SK-N-SH treated with all-trans-retinoic acid at 6 μM for 48 hours (cell line): ENCODE measurements around the gene ACOXL.

ENCODE experiments used
- CSDC2 ChIP-seq: fragments of 250-450 bp; sonication (Bioruptor Pico); IDR thresholded peaks from 2 replicates; pipeline ENCODE4 v1.5.0; 2020; ENCODE audit warnings: mild to moderate bottlenecking, moderate library complexity
- ESRRG ChIP-seq: fragments of 250-450 bp; sonication (Bioruptor Pico); IDR thresholded peaks from 2 replicates; pipeline ENCODE4 v1.6.1; 2021; ENCODE audit warnings: mild to moderate bottlenecking
- TF ChIP-seq, protein P1 (sequence below): fragments of 250-450 bp; sonication (Bioruptor Pico); IDR thresholded peaks from 2 replicates; pipeline ENCODE4 v1.5.0; 2020; ENCODE audit warnings: mild to moderate bottlenecking, moderate library complexity

DNA sequence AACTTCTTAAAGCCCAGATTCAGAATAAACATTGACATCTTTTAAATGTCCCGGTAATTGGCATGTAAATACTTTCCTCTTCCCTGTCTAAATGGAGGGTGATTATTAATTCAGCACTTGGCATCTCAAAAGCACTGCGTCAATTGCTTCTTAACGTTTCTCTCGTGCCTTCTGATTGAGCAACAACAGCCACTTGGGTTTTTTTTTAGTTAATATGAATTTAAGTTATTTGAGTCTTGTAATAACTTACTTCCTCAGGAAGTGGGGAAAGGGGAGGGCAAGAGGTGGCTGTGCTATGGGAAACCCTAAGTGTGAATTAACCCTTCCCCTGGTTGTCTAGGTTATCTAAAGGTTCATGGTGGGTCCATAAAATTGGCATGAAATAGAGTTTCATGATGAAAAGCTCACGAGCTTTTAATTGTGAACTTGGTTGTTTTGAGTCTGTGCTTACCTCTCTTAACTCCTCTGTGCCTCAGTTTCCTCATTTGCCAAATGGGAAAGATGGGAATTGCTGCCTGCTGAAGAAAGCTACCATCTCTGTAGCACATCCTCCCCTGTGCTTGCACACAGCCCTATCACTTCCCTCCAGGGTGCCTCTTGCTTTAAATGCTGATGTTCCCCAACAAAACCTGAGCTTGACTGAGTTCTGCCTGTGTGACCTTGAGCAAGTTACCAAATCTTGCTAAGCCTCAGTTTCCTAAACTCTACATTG lies 262.0 kb downstream of the ACOXL start:
- TF ChIP-seq, protein P1, sequence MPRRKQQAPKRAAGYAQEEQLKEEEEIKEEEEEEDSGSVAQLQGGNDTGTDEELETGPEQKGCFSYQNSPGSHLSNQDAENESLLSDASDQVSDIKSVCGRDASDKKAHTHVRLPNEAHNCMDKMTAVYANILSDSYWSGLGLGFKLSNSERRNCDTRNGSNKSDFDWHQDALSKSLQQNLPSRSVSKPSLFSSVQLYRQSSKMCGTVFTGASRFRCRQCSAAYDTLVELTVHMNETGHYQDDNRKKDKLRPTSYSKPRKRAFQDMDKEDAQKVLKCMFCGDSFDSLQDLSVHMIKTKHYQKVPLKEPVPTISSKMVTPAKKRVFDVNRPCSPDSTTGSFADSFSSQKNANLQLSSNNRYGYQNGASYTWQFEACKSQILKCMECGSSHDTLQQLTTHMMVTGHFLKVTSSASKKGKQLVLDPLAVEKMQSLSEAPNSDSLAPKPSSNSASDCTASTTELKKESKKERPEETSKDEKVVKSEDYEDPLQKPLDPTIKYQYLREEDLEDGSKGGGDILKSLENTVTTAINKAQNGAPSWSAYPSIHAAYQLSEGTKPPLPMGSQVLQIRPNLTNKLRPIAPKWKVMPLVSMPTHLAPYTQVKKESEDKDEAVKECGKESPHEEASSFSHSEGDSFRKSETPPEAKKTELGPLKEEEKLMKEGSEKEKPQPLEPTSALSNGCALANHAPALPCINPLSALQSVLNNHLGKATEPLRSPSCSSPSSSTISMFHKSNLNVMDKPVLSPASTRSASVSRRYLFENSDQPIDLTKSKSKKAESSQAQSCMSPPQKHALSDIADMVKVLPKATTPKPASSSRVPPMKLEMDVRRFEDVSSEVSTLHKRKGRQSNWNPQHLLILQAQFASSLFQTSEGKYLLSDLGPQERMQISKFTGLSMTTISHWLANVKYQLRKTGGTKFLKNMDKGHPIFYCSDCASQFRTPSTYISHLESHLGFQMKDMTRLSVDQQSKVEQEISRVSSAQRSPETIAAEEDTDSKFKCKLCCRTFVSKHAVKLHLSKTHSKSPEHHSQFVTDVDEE (CRISPR knock-in tag), result no peak
- TF ChIP-seq CSDC2 (CRISPR knock-in tag) (no peak), ESRRG (CRISPR knock-in tag) (no peak)
